Neuron (in vitro differentiated cells): ENCODE data around the gene PAXX.

Experiments used
- H2AFZ ChIP-seq: one replicate; pipeline ENCODE4 v1.6.1; 2013; ENCODE audit warnings: low read depth, mild to moderate bottlenecking, inconsistent platforms, low read length, moderate library complexity
- H3K27me3 ChIP-seq: one replicate; pipeline ENCODE4 v1.6.1; 2013; ENCODE audit warnings: low read length; ENCODE audit not compliant: insufficient read depth
- H3K36me3 ChIP-seq: one replicate; pipeline ENCODE4 v1.6.1; 2013; ENCODE audit warnings: low read length; ENCODE audit not compliant: insufficient read depth
- H3K4me1 ChIP-seq: one replicate; pipeline ENCODE4 v1.6.1; 2013; ENCODE audit warnings: low read length; ENCODE audit not compliant: insufficient read depth
- H3K4me3 ChIP-seq: 2 replicates; pipeline ENCODE4 v1.5.1; 2013; ENCODE audit warnings: mild to moderate bottlenecking, low read length, moderate library complexity
- H3K9me3 ChIP-seq: one replicate; pipeline ENCODE4 v1.6.1; 2013; ENCODE audit warnings: low read length

Gene PAXX

DNA sequence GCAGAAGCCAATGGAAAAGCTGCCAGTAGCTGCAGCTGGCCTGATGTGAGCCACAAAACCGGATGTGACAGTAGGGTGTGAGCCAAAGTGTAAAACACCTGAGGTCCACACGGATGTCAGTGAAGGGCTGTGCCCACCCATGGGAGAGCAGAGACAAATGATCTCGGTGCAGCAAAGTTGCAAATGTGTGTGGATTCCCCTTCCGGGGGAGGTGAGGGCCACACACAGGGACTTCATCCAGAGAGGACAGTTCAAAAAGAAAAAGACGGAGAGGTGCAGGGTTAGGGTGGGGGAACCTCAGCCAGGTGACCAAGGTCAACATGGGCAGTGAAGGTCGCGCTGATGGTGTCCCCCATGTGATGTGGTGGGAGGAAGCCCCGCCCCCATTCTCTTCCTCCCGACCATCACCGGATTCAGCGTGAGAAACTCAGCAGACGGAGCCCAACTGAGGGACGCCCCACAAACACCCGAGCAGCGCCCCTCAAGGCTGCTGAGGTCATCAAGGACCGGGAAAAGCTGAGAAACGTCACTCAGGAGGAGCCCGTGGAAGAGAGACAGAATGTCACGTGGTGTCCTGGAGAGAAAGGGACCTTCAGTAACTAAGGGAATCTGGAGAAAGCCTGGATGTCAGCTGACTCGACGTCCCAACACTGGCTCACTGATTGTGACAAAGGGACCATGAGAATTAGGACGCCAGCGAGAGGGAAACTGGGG, 26.3 kb upstream of the PAXX start:
- H2AFZ ChIP-seq: no peak overlapping the region

DNA sequence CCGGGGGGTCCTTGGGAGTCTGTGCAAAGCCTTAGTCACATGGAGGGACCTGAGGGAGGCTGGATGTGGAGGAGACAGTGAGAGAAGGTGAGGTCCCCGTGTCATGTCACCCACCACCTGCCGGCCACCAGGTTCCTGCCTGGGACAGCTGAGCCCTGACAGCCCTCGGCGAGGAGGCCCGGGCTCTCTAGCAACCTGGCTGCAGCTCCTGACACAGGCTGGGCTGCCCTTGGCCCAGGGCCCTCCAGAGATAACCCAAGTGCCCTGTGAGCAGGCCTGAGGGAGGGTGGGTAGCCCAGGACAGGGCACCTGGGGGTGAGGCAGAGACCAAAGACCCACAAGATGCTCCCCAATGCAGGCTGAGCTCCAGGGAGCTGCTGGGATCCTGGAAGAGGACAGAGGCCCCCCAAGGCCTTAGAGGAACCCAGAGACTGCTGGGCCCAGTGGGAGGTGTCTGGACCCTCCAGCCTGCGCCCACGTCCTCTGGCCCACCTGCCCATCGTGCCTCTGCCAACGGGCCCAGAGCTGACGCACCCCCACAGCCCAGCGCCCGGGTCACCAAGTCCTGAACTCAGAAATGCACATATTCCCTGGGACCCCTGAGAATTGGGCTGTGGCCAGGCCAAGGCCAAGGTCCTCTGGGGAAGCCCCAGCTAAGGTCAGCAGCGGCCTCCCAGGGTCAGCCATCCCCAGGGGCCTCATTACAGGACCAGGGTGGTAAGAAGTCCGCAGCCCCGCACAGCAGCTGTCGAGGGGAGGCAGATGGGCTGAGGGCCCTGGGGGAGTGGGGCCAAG, 23.7 kb upstream of the PAXX start:
- Histone ChIP-seq H2AFZ (no peak overlapping the region), H3K36me3 (no peaks in the 10 kb centered on the region), H3K27me3 (peaks cover 30% of the 10 kb centered on the region), H3K4me1 (peaks cover 14% of the 10 kb centered on the region), H3K4me3 (no peak overlapping the region), H3K9me3 (no peaks in the 10 kb centered on the region)

More for the DNA sequence above, 26.3 kb upstream of the PAXX start:
- H3K27me3 ChIP-seq: peaks cover 16% of the 10 kb centered on the region
- no peak overlapping the region for H3K4me3 ChIP-seq
- peaks cover 17% of the 10 kb centered on the region for H3K4me1 ChIP-seq
- H3K36me3 ChIP-seq: no peaks in the 10 kb centered on the region
- H3K9me3 ChIP-seq: no peaks in the 10 kb centered on the region

DNA sequence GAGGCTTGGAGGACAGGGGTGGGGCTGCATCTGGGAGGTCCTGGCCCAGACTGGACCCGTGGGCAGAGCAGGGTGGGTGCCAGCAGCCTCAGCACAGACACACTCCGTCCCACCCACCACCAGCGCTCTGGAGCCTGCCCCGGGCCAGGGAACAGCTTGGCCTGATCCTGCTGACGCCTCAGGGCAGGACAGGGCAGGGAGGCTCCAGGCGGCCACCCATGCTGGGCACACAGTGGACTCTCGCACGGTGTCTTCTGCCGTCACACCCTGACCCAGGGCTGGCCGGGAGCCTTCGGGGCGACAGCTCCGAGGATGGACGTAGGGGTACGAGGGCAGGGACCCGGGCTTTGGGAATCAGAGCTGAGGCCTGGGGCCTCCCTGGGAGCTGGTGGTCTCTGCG, 23.1 kb upstream of the PAXX start:
- Histone ChIP-seq H3K4me1 (peaks cover 9% of the 10 kb centered on the region), H3K4me3 (no peak overlapping the region), H2AFZ (no peak overlapping the region), H3K27me3 (peaks cover 36% of the 10 kb centered on the region), H3K36me3 (no peaks in the 10 kb centered on the region), H3K9me3 (no peaks in the 10 kb centered on the region)

DNA sequence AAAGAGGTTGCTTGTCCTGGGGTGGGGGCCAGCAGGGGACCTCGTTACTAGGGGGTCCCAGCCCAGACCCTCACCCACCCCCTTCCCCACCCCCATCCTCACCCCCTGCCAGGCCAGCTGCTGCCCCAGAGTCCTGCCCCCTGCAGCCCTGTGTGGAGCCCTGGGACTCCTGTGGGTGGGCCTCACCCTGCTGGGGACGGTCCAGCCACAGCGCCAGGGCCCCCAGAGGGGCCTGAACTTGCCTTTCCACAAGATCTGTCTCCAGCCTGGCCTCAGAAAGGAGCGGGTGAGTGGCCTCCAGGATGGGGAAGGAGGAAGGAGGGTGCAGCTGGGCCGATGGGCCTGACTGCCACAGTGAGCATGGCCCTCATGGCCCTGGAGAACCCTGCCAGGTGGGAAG, 22.4 kb upstream of the PAXX start:
- H3K9me3 ChIP-seq: no peaks in the 10 kb centered on the region
- H2AFZ ChIP-seq: no peak overlapping the region
- no peak overlapping the region for H3K4me3 ChIP-seq
- H3K4me1 ChIP-seq: peaks cover 3% of the 10 kb centered on the region
- H3K36me3 ChIP-seq: no peaks in the 10 kb centered on the region
- peaks cover 41% of the 10 kb centered on the region for H3K27me3 ChIP-seq

DNA sequence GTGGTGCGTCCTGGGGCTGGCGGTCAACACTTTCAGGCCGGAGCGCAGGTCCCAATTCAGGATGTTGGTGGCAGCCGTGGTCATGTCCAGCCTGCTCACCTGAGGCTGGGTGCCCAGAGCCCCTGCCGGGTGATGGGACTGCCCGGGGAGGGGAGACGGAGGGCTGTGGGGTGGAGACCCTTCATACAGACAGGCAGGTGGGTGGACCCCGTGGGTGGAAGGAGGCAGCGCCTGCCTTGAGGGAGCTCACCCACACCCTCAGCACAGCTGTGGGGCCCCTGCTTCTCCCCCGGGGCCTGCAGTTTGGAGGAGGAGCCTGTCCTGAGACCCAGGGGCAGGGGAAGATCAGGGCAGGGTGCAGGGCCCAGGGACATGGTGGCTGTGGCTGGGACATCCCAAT, 21.9 kb upstream of the PAXX start:
- Histone ChIP-seq H3K4me3 (no peak overlapping the region), H3K36me3 (no peaks in the 10 kb centered on the region), H2AFZ (no peak overlapping the region), H3K27me3 (peaks cover 46% of the 10 kb centered on the region), H3K4me1 (peaks cover 3% of the 10 kb centered on the region), H3K9me3 (peaks cover 5% of the 10 kb centered on the region)

DNA sequence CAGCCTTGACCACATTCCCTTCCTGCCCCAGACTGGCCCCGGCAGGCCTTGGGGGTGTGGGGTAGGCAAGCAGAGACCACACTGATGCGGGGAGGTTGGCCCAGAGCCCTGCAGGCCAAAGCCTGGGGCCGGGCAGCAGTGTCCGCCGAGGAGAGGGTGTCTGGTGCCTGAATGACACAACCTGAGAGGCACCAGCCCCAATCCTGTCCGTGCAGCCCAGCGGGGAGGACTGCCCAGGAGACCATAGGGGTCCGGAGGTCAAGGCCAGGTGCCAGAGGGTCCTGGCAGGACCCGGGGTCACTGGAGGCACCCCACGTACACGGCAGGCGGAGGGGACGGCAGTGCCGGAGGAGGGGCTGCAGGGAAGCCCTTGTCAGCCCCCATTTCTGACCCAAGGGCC, 20.5 kb upstream of the PAXX start:
- H3K27me3 ChIP-seq: peaks cover 54% of the 10 kb centered on the region
- no peaks in the 10 kb centered on the region for H3K4me1 ChIP-seq
- H3K4me3 ChIP-seq: no peak overlapping the region
- H2AFZ ChIP-seq: no peak overlapping the region
- peaks cover 5% of the 10 kb centered on the region for H3K9me3 ChIP-seq
- H3K36me3 ChIP-seq: no peaks in the 10 kb centered on the region

DNA sequence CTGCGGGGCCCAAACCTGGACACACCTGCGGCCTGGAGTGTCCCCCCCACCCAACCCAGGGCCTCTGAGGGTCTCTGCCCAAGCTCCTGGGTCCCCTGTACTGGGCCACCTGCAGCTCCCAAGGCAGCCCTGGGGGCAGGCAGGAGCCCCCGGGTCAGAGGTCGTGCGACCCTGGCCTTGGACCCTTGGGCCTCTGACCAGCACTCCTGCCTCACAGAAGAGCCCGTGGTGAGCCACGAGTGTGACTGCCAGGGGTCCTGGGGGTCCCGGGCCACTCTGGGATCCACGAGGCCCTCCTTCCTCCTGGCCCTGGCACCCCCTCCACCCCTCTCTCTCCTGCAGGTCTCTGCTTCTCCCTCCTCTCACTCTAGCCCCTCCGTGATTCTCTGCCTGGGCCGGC, 19.9 kb upstream of the PAXX start:
- Histone ChIP-seq H3K27me3 (peaks cover 60% of the 10 kb centered on the region), H3K9me3 (peaks cover 5% of the 10 kb centered on the region), H3K4me3 (no peak overlapping the region), H2AFZ (no peak overlapping the region), H3K36me3 (no peaks in the 10 kb centered on the region), H3K4me1 (no peaks in the 10 kb centered on the region)

DNA sequence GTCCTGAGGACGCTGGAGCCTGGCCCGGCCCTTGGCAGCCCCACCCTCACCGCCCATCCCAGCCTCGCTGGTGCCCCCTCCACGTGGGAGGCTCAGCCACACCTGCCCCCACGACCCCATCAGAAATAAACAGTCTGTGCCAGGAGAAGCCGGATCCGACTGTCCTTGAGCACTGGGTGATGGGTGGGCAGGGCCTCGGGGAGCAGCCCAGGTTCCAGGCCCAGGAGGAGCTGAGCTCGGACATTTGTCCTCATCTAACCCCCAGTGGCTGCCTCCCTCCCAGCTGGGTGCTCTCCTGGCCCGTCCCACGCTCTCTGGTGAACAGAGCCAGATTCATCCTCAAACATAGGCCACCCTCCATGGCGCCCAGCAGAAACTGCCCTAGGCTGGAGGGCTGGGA, 19.5 kb upstream of the PAXX start:
- Histone ChIP-seq H3K36me3 (no peaks in the 10 kb centered on the region), H3K4me1 (no peaks in the 10 kb centered on the region), H3K27me3 (peaks cover 64% of the 10 kb centered on the region), H2AFZ (no peak overlapping the region), H3K9me3 (peaks cover 5% of the 10 kb centered on the region), H3K4me3 (no peak overlapping the region)

DNA sequence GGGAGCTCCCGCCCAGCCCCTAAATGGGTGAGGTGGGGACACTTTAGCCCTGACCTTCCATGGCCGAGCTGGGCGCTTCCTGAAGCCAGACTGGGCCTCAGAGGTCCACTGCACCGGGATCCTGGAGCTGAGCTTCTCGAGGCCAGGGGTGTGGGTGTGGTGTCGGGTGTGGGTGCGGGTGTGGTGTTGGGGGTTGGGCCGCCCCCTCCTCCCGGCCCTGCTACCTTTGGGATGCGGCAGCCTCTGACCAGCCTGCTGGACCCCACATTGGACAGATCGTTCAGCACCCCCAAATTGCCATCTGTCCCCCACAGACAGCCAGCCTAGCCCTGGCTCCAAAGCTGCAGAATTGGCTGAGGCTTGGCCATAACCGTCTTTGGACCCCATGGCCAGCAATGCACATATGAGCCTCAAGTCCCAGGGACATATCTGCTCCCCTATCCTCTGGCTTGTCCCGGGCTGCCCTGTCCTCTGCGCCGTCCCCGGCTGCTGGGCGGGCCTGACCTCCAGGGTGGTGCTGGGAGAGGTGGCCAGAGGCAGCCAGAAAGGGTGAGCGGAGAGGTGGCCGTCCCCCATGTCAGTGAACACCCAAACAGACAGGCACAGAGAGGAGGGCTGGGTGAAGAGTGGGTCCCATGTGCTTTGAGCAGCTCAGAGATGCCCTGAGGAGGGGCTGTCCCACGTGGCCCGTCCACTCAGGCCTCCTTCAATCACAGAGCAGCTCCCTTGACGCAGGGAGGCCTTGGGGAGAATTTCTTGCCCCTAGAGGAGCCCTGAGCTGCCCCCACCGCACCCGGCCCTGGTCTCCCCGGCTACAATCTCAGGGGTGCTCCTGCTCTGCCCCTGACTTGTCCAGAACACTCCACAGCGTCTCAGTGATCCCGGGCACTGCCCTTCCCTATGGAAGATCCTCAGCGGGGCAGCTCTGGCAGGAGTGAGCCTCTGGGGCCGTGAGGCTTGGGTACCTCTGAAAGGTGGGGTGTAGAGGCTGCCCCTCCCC, 18.3 kb upstream of the PAXX start:
- no peaks in the 10 kb centered on the region for H3K36me3 ChIP-seq
- peaks cover 5% of the 10 kb centered on the region for H3K9me3 ChIP-seq
- H2AFZ ChIP-seq: no peak overlapping the region
- no peaks in the 10 kb centered on the region for H3K4me1 ChIP-seq
- no peak overlapping the region for H3K4me3 ChIP-seq
- peaks cover 70% of the 10 kb centered on the region for H3K27me3 ChIP-seq

DNA sequence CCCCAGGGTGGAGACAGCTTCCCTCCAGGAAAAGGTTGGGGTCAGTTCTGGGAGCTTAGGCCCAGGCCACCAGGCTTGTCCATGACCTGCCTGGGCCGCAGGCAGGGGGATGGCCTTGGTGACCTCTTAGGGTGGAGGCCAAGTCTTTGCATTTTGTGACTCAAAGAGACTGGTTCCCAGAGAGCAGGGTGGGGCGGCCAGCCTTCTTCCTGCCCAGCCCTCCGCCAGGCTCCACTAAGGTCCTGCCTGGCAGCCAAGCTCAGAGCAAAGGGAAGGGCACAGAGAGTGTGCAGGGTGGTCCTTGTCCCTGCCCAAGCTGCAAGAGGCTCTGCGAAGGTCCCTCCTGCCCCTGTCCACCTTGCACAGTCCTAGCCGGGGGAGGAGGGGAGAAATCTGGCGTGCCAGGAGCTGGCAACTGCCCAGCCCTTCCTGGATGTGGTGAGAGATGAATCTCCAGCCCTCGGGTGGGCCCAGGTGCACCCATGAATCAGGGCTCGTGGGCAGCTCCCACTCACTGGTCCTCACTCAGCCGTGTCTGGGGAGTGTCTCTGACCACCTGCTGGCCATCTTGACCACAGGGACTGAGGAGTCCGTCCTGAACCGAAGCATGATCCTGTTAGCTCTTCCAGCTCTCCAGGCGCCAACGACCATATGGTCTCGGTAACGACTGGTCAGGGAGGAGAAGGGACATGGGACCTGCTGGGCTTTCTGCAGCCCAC, 17.2 kb upstream of the PAXX start:
- Histone ChIP-seq H3K36me3 (no peaks in the 10 kb centered on the region), H3K4me1 (no peaks in the 10 kb centered on the region), H2AFZ (no peak overlapping the region), H3K27me3 (peaks cover 78% of the 10 kb centered on the region), H3K9me3 (peaks cover 5% of the 10 kb centered on the region), H3K4me3 (no peak overlapping the region)

DNA sequence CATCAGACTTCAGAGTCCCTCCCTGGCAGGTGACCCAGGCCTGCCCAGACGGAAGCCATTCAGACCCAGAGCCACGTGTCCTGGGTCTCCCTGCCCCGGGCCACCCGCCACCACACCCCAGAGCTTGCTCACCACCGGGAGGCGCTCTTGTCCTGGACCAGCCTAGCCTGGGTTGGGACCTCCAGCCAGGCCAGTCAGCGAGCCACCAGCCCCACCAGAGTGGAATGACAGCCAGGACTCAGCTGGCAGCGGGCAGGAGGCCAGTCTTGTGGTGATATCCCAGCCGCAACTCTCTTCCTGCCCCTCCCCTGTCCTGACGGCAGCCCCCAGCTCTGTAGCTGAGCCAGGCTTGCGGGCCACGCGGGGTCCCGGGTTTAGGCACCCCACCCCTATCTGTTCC, 16.6 kb upstream of the PAXX start:
- Histone ChIP-seq H3K4me3 (no peak overlapping the region), H3K4me1 (no peaks in the 10 kb centered on the region), H3K9me3 (peaks cover 5% of the 10 kb centered on the region), H2AFZ (no peak overlapping the region), H3K36me3 (no peaks in the 10 kb centered on the region), H3K27me3 (peaks cover 72% of the 10 kb centered on the region)

DNA sequence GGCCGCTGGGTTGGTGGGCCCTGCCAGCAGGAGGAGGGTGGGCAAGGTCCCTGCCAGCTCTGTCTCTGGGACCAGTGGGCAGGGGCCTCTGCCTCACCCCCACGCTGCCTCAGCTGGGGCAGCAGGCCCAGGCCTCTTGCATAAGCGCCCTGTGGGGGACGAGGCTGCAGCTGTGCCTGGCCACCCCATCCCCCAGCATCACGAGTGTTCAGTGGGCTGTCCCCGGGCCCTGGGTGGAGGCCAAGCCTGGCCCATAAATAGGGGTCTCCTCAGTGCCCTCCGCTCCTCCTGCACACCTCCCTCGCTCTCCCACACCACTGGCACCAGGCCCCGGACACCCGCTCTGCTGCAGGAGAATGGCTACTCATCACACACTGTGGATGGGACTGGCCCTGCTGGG, 15.0 kb upstream of the PAXX start, which contains the start of gene PTGDS:
Gene PTGDS, plus strand, starts transcription at position 282 of the 400 bp plus-strand sequence. Its CDS starts 75 bp downstream, at position 357.
- H3K4me1 ChIP-seq: no peaks in the 10 kb centered on the region
- peaks cover 5% of the 10 kb centered on the region for H3K9me3 ChIP-seq
- H3K27me3 ChIP-seq: peaks cover 66% of the 10 kb centered on the region
- H3K36me3 ChIP-seq: no peaks in the 10 kb centered on the region
- no peak within 1 kb of the TSS for H2AFZ ChIP-seq
- no peak within 1 kb of the TSS for H3K4me3 ChIP-seq
